GM10266 (cell line): ENCODE measurements around the gene PIEZO2.
"Not testable (repeated sequence)": the region's sequence is repeated elsewhere in the genome, so short reads cannot be mapped to it uniquely, and the experiment has no call there.

Experiments
- DNase-seq: peaks from one replicate; pipeline ENCODE4 v3.0.0; 2012; ENCODE audit errors: extremely low spot score
- CTCF ChIP-seq: IDR thresholded peaks from 2 replicates; pipeline ENCODE4 v1.5.1; 2012; ENCODE audit warnings: mild to moderate bottlenecking, low read depth; ENCODE audit not compliant: control insufficient read depth, insufficient read depth; ENCODE audit errors: missing control alignments

Gene PIEZO2

DNA sequence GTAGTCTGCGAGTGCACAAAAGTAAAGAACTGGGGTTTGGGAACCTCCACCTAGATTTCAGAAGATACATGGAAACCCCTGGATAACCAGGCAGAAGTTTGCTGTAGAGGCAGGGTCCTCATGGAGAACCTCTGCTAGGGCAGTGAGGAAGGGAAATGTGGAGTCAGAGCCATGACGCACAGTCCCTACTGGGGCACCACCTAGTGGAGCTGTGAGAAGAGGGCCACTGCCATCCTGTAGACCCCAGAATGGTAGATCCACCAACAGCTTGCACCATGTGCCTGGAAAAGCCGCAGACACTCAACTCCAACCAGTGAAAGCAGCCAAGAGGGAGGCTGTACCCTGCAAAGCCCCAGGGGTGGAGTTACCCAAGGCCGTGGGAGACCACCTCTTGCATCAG is 206.4 kb downstream of the PIEZO2 start:
- no peak for TF ChIP-seq CTCF
- DNase-seq = no peak

GRCh38 chr18:10939822-10940221 is 209.5 kb downstream of the PIEZO2 start:
- no peak for DNase-seq
- TF ChIP-seq CTCF = no peak

DNA sequence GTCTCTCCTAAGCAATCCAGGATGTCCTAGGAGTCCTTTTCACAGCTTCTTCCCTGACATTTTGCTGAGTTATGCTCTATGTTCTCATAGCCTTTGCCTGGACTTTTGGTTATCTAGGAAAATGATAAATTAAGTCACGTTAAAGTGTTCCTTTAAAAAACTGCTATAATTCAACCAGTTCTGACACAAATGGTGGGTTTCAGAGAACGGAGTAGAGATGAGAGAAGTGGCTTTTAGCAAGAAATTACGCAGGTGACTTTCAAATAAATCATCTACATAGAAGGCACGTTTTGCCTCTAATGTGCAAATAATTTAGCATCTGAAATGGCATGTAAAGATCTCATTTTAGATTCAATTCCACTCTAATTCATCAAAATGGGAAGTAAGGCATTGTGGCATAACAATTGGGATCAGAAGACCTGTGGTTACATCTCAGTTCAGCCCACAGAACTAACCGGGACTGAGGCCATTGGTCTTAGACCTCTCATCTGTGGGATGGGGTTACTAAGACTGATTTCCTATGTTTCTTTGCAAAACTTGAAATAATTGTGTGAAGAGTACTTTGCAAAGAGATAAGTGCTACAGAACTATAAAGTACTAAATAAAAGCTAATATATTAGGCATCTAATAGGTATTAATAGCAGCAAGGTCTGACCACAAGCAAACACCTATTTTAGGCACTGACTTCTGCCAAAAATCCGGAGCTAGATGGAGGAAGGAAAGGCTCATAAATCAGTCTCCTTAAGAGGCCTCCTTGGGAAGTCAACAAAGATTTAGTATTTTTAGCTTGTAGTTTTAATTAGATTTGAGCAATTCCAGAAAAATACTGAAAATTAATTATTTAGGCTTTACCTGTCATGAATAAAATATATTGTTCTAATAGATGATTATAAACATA is 211.4 kb downstream of the PIEZO2 start:
- no peak for DNase-seq
- TF ChIP-seq CTCF = no peak

DNA sequence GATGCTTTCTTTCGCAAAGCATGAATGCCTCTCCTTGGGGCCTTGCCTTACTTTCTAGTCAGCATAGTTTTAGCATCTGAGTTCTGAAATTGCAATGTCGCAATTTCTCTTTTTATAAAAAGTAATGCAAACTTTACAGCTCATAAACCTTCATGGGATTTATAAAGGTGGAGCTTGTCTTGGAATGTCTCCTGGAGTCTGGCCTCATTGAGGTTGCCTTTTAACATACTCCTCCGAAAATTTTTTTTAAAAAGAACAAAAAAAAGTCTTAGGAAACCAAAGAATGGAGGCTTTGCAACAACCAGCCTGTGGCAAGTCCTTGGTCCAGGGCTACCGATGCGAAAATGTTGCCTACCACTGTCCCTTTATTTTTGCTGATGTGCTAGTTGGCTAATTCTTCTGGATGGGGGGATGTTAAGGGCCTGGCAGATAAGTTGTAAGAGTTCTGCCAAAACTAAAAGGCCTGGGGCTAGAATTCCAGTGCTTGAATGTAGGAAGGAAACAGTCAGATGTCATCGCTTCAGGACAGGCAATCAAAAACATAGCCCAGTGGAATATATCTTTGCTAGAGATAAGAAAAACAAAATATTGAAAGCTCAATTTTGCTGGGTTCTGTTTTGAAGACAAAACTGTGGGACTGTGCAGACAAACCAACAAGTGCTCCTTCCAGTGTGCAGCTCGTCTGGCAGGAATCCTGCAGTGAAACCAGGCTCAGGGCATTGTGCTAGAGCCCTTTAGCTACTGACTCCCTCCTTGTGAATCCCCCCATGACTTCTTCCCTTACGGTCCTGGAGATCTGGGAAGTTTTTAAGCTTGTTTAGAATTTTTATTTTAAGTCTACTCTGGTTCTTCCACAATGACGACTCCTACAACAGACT is 213.0 kb downstream of the PIEZO2 start:
- no peak for DNase-seq
- no peak for TF ChIP-seq CTCF

DNA sequence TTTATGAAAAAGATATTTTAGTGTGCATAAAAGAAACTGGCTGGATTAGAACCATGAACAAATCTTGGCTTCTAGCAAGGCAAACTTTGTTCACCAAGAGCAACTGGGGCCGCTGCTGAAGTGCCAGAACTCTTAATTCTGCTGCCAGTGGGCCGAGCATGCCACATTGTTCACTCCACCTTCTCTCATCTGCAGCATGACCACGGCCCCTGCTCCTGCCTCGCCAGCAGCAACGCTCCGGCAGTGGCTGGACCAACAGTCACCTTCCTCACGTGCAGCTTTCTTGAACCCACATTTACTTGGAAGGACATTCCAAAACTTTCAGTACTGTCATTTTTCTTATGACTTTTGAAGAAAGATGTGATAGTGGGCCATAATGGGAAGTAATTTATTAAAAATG is 213.8 kb downstream of the PIEZO2 start:
- DNase-seq = no peak
- no peak for TF ChIP-seq CTCF

DNA sequence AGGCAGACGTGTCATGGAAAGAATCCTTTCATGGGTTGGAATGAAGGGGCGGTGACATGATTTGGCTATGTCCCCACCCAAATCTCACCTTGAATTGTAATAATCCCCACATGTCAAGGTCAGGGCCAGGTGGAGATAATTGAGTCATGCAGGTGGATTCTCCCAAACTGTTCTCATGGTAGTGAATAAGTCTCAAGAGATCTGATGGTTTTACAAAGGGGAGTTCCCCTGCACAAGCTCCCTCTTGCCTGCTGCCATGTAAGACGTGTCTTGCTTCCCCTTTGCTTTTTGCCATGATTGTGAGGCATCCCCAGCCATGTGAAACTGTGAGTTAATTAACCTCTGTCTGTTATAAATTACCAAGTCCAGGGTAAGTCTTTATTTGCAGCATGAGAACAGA is 215.7 kb downstream of the PIEZO2 start:
- not testable (repeated sequence) for DNase-seq

GRCh38 chr18:10930076-10930475 is 219.3 kb downstream of the PIEZO2 start:
- no peak for DNase-seq
- no peak for TF ChIP-seq CTCF
